B cell (primary cell): ENCODE results near the gene TENM3. TPM values are rescaled to one million over a fixed set of nuclear protein-coding genes. Genes with fewer than 3 reads are reported as not detected.

Experiments
- ATAC-seq: fragments of 200-7000 bp; cut with Tn5 transposase; one replicate; pipeline ENCODE4 v1.10.0; 2021; ENCODE audit warnings: low read depth, mild to moderate bottlenecking, moderate number of reproducible peaks, moderate library complexity
- CTCF ChIA-PET: fragments of 350-600 bp; sonication (Branson Sonifier 250); formaldehyde crosslinking; loops from one replicate; lab custom pipeline; 2021; ENCODE audit warnings: antibody characterized with exemption, inconsistent platforms; lab: Charles Lee
- POLR2A ChIA-PET: fragments of 350-600 bp; sonication (Branson Sonifier 250); formaldehyde crosslinking; loops from one replicate; lab custom pipeline; 2021; ENCODE audit warnings: antibody characterized with exemption; lab: Charles Lee
- DNase-seq: peaks from one replicate; pipeline ENCODE4 v3.0.0; 2013
- H2AFZ ChIP-seq: 2 replicates; pipeline ENCODE4 v1.6.1; 2012; ENCODE audit warnings: mild to moderate bottlenecking, low read depth, low read length; ENCODE audit not compliant: insufficient read depth, poor library complexity, severe bottlenecking
- H3K27ac ChIP-seq, 2 donors: 1 replicate in 1 of 2; 2 replicates in 1 of 2; pipeline ENCODE4 v1.5.1; 2012 to 2013; ENCODE audit warnings: low read length in 2 of 2, mild to moderate bottlenecking in 2 of 2, moderate library complexity in 1 of 2
- H3K27me3 ChIP-seq, 4 experiments: fragments of 200-600 bp in 1 of 4; sonication (generic) in 1 of 4; replicated peaks in 1 of 4; 1 replicate in 2 of 4; 2 replicates in 2 of 4; pipeline versions ENCODE4 v1.6.1 to v1.7.0; 2013 to 2016; ENCODE audit warnings: low read length in 3 of 4, mild to moderate bottlenecking in 2 of 4, mixed read lengths in 1 of 4, moderate library complexity in 1 of 4; ENCODE audit not compliant: insufficient read depth in 4 of 4, control insufficient read depth in 3 of 4; ENCODE audit errors: control extremely low read depth in 1 of 4
- H3K36me3 ChIP-seq, 2 experiments: replicated peaks in 1 of 2; 1 replicate in 1 of 2; 2 replicates in 1 of 2; pipeline versions ENCODE4 v1.6.1 to v1.7.1; 2013; ENCODE audit warnings: low read length in 1 of 2; ENCODE audit not compliant: insufficient read depth in 2 of 2, control insufficient read depth in 1 of 2; ENCODE audit errors: control extremely low read depth in 1 of 2, extremely low read depth in 1 of 2
- H3K4me1 ChIP-seq, 2 donors: fragments of 200-600 bp in 1 of 2; sonication (generic) in 1 of 2; 1 replicate in 1 of 2; 2 replicates in 1 of 2; pipeline versions ENCODE4 v1.5.1 to v1.6.1; 2013 to 2017; ENCODE audit warnings: low read length in 2 of 2; ENCODE audit not compliant: control insufficient read depth in 2 of 2, insufficient read depth in 2 of 2
- H3K4me2 ChIP-seq: replicated peaks from 2 replicates; pipeline ENCODE3; 2012; ENCODE audit warnings: mild to moderate bottlenecking, low read depth, low read length; ENCODE audit not compliant: poor library complexity, severe bottlenecking
- H3K4me3 ChIP-seq, 5 experiments: fragments of 200-600 bp in 1 of 5; sonication (generic) in 1 of 5; 1 replicate in 3 of 5; 2 replicates in 2 of 5; pipeline versions ENCODE4 v1.5.1 to v1.7.0; 2011 to 2016; ENCODE audit warnings: low read length in 4 of 5, mild to moderate bottlenecking in 4 of 5, low read depth in 2 of 5, control low read depth in 1 of 5, moderate library complexity in 1 of 5; ENCODE audit not compliant: insufficient read depth in 1 of 5; ENCODE audit errors: control extremely low read depth in 1 of 5, extremely low read depth in 1 of 5
- H3K79me2 ChIP-seq: fragments of 200-600 bp; sonication (generic); one replicate; pipeline ENCODE4 v1.6.0; 2016; ENCODE audit warnings: low read length; ENCODE audit not compliant: control insufficient read depth, insufficient read depth
- H3K9ac ChIP-seq: fragments of 200-600 bp; sonication (generic); 2 replicates; pipeline ENCODE4 v1.6.1; 2017; ENCODE audit warnings: mild to moderate bottlenecking, low read length, moderate library complexity
- H3K9me3 ChIP-seq, 3 donors: one replicate each; pipeline versions ENCODE4 v1.6.1 to v1.7.1; 2013; ENCODE audit warnings: low read length in 2 of 3; ENCODE audit not compliant: control insufficient read depth in 2 of 3, insufficient read depth in 1 of 3; ENCODE audit errors: control extremely low read depth in 1 of 3
- H4K20me1 ChIP-seq: 2 replicates; pipeline ENCODE4 v1.6.0; 2012; ENCODE audit warnings: mild to moderate bottlenecking, low read length; ENCODE audit not compliant: insufficient read depth, control insufficient read depth, poor library complexity, severe bottlenecking
- H3K27ac Mint-ChIP-seq: one replicate; pipeline ENCODE4 v1.8.0; 2021; ENCODE audit warnings: mixed read lengths
- H3K27me3 Mint-ChIP-seq: one replicate; pipeline ENCODE4 v1.8.0; 2021; ENCODE audit warnings: mixed read lengths
- H3K4me1 Mint-ChIP-seq: one replicate; pipeline ENCODE4 v1.8.0; 2021; ENCODE audit warnings: mixed read lengths
- H3K4me3 Mint-ChIP-seq: one replicate; pipeline ENCODE4 v1.8.0; 2021; ENCODE audit warnings: mixed read lengths
- H3K9me3 Mint-ChIP-seq: one replicate; pipeline ENCODE4 v1.8.0; 2022; ENCODE audit warnings: mixed read lengths; ENCODE audit not compliant: insufficient read depth
- EZH2 ChIP-seq: IDR thresholded peaks from 2 replicates; pipeline ENCODE4 v1.6.1; 2012; ENCODE audit warnings: borderline replicate concordance, low read depth, mild to moderate bottlenecking, moderate library complexity, low read length; ENCODE audit not compliant: insufficient read depth, poor library complexity, severe bottlenecking
- WGBS: methylation state at CpG from one replicate; pipeline ENCODE4 v1.1.5; 2013; ENCODE audit warnings: missing lambda C conversion rate; ENCODE audit not compliant: insufficient coverage; 5-methylcytosine and 5-hydroxymethylcytosine counted together
- intact Hi-C: fragments of 100-400 bp; cut with micrococcal nuclease; formaldehyde crosslinking; loops from one replicate; pipeline ENCODE4 v1.10.0; 2022
- polyA plus RNA-seq: library from polyadenylated mRNA; depleted of rRNA; stranded (reverse); fragments of >200 nt; gene quantifications from 2 replicates; pipeline ENCODE4 v1.2.3, GENCODE V29; 2012
- total RNA-seq, 2 donors: library from RNA; stranded (reverse); fragments of 120-200 nt in 1 of 2; gene quantifications; 1 replicate in 1 of 2; 2 replicates in 1 of 2; pipeline versions ENCODE4 v1.2.3 to v1.2.4, GENCODE V29; 2013 to 2022
- TF ChIP-seq, protein P1 (sequence below): fragments of 200-600 bp; IDR thresholded peaks from one replicate; pipeline ENCODE4 v1.8.0; 2022; ENCODE audit warnings: antibody characterized with exemption, mild to moderate bottlenecking

The TENM3 gene
- total and polyA plus RNA-seq, 2 donors (not counting 1 experiment from before 2014, with no cell fraction given), result not detected

DNA sequence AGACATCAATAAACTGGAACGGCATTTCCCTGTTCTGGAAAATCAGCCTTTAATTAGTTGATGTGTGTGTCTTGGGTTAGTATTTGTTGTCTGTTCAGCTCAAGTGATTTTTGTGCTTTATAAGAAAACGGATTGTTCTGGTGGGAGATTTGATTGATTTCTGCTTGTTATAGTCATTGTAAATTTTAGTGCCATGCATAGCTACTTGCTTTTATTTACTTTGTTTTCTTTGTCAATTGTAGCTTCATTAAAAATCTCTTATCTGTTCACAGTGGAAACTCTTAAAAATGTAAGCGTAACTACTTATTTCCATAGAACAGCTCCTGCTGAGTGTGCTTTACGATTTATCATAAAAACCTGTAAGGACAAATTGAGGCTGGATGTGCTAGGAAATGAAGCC, 253.2 kb downstream of the TENM3 start:
- H4K20me1 ChIP-seq, result no peaks in the 10 kb centered on the region
- intact Hi-C loops, result no loop called here
- no peaks in the 10 kb centered on the region for H3K27me3 ChIP-seq
- POLR2A ChIA-PET, result no interaction called here
- no peak overlapping the region for H3K9ac ChIP-seq
- H3K9me3 ChIP-seq, result no peaks in the 10 kb centered on the region
- CTCF ChIA-PET, result no interaction called here
- no peak overlapping the region for H2AFZ ChIP-seq
- DNase-seq (no peak), ATAC-seq (no peak)
- no peaks in the 10 kb centered on the region for H3K9me3 Mint-ChIP-seq
- WGBS, result no CpG with 5 or more reads among the region's 4 CpGs
- H3K4me1 Mint-ChIP-seq, result peaks cover 2% of the 10 kb centered on the region
- no peaks in the 10 kb centered on the region for H3K79me2 ChIP-seq
- H3K36me3 ChIP-seq, result no peaks in the 10 kb centered on the region
- no peak overlapping the region for H3K27ac ChIP-seq
- H3K27ac Mint-ChIP-seq, result no peak overlapping the region
- no peak for TF ChIP-seq EZH2
- TF ChIP-seq, protein P1, sequence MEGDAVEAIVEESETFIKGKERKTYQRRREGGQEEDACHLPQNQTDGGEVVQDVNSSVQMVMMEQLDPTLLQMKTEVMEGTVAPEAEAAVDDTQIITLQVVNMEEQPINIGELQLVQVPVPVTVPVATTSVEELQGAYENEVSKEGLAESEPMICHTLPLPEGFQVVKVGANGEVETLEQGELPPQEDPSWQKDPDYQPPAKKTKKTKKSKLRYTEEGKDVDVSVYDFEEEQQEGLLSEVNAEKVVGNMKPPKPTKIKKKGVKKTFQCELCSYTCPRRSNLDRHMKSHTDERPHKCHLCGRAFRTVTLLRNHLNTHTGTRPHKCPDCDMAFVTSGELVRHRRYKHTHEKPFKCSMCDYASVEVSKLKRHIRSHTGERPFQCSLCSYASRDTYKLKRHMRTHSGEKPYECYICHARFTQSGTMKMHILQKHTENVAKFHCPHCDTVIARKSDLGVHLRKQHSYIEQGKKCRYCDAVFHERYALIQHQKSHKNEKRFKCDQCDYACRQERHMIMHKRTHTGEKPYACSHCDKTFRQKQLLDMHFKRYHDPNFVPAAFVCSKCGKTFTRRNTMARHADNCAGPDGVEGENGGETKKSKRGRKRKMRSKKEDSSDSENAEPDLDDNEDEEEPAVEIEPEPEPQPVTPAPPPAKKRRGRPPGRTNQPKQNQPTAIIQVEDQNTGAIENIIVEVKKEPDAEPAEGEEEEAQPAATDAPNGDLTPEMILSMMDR, result no peak
- peaks cover 11% of the 10 kb centered on the region for H3K27me3 Mint-ChIP-seq
- no peak overlapping the region for H3K4me3 ChIP-seq
- H3K4me3 Mint-ChIP-seq, result no peak overlapping the region
- no peak overlapping the region for H3K4me2 ChIP-seq
- H3K4me1 ChIP-seq, result no peaks in the 10 kb centered on the region

DNA sequence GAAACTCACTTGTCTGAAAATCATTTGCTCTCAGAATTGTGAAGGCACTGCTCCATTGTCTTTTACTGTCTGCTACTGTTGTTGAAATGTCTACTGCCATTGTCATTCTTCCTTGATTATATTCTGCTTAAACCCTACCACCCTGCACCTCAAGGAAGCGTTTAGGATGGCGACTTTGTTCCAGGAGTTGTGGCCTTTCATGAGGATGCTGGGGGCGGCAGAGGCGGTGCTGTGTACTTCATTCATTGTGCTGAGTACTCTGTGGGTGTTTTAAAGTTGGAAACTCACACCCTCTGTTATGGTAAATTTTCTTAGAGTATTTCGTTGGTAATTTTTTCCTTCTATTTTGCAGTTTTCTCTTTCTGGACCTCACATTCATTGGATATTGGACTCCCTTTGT, 258.9 kb downstream of the TENM3 start:
- no peak overlapping the region for H3K27ac Mint-ChIP-seq
- no peak for DNase-seq
- intact Hi-C loops, result no loop called here
- no peaks in the 10 kb centered on the region for H3K79me2 ChIP-seq
- H3K4me2 ChIP-seq, result no peak overlapping the region
- no peaks in the 10 kb centered on the region for H3K9me3 Mint-ChIP-seq
- TF ChIP-seq, protein P1, result no peak
- no peak for TF ChIP-seq EZH2
- H3K4me1 Mint-ChIP-seq, result no peaks in the 10 kb centered on the region
- CTCF ChIA-PET, result no interaction called here
- H3K9ac ChIP-seq, result no peak overlapping the region
- no peaks in the 10 kb centered on the region for H3K9me3 ChIP-seq
- H3K4me1 ChIP-seq, result no peaks in the 10 kb centered on the region
- POLR2A ChIA-PET, result no interaction called here
- H3K4me3 Mint-ChIP-seq, result no peak overlapping the region
- ATAC-seq, result no peak
- WGBS, result no CpG with 5 or more reads among the region's 5 CpGs
- no peak overlapping the region for H2AFZ ChIP-seq
- no peaks in the 10 kb centered on the region for H4K20me1 ChIP-seq
- no peaks in the 10 kb centered on the region for H3K27me3 ChIP-seq
- no peak overlapping the region for H3K27ac ChIP-seq
- H3K4me3 ChIP-seq, result no peak overlapping the region
- peaks cover 6% of the 10 kb centered on the region for H3K27me3 Mint-ChIP-seq
- no peaks in the 10 kb centered on the region for H3K36me3 ChIP-seq
